SK-N-SH (cell line): ENCODE results near the gene PRDM8.

Experiments
- GATA2 ChIP-seq: sonication (generic); formaldehyde crosslinking; IDR thresholded peaks from 2 replicates; pipeline ENCODE4 v1.5.0; 2020; ENCODE audit warnings: mild to moderate bottlenecking, missing genetic modification reagents
- JUND ChIP-seq: IDR thresholded peaks from 2 replicates; pipeline ENCODE4 v1.4.0; 2012
- POLR2AphosphoS5 ChIP-seq: IDR thresholded peaks from 2 replicates; pipeline ENCODE4 v1.6.1; 2012; ENCODE audit warnings: low read depth, low read length
- RAD21 ChIP-seq: IDR thresholded peaks from 2 replicates; pipeline ENCODE4 v1.6.1; 2012; ENCODE audit warnings: mild to moderate bottlenecking, low read length
- RXRA ChIP-seq: IDR thresholded peaks from 2 replicates; pipeline ENCODE4 v1.4.0; 2012; ENCODE audit warnings: low read depth, mild to moderate bottlenecking, borderline replicate concordance
- SIN3A ChIP-seq: IDR thresholded peaks from 2 replicates; pipeline ENCODE4 v1.6.1; 2012; ENCODE audit warnings: low read depth, mild to moderate bottlenecking, low read length, moderate library complexity, borderline replicate concordance
- SMC3 ChIP-seq: IDR thresholded peaks from 2 replicates; pipeline ENCODE4 v1.6.1; 2012; ENCODE audit warnings: low read depth, low read length, improper control_type of control experiment
- TEAD4 ChIP-seq: IDR thresholded peaks from 2 replicates; pipeline ENCODE4 v1.4.0; 2012; ENCODE audit warnings: mild to moderate bottlenecking, borderline replicate concordance; ENCODE audit not compliant: insufficient read depth
- TF ChIP-seq, protein P1 (sequence below): fragments of 200-600 bp; sonication (generic); IDR thresholded peaks from 2 replicates; pipeline ENCODE4 v1.6.1; 2017; ENCODE audit warnings: antibody characterized with exemption, mild to moderate bottlenecking, moderate library complexity
- TF ChIP-seq, protein P2 (sequence below): IDR thresholded peaks from 2 replicates; pipeline ENCODE4 v1.4.0; 2012; ENCODE audit warnings: low read depth

DNA sequence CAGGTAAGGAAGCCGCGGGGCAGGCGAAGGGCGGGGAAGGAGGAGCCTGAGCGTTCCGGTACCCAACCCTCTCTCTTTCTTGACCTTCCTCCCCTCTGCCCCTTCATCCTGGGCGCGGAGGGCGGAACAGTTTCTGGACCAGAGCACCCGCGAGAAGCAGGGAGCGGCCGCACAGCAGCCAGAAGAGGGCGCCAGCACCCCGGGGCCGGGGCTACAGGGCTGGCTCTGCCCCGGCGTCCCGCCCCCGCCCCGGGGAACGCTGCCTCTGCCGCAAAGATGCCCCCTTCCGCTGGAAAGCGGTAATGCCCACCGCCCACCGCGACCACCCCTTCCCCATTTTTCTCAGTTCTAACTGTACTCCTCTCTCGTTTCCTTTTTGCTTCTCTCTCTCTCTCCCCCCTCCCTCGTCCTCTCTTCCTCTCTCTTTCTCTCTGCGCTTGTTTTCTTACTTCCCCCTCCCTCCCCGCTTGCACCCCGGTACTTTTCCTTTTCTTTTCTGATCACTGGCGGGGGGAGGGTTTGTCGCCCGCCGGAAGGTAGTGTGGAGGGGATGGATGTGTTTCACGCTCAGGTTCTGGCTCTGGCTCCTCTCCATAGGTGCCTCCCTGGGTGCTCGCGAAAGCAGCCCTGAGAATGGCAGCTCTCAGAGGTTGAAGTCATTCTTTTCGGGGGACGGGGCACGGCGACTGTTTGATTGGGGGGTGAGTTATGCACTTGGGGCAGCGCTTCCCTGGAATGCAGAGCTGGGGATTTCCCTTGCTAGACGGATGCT is 13.1 kb upstream of the PRDM8 start:
- TF ChIP-seq, protein P1, sequence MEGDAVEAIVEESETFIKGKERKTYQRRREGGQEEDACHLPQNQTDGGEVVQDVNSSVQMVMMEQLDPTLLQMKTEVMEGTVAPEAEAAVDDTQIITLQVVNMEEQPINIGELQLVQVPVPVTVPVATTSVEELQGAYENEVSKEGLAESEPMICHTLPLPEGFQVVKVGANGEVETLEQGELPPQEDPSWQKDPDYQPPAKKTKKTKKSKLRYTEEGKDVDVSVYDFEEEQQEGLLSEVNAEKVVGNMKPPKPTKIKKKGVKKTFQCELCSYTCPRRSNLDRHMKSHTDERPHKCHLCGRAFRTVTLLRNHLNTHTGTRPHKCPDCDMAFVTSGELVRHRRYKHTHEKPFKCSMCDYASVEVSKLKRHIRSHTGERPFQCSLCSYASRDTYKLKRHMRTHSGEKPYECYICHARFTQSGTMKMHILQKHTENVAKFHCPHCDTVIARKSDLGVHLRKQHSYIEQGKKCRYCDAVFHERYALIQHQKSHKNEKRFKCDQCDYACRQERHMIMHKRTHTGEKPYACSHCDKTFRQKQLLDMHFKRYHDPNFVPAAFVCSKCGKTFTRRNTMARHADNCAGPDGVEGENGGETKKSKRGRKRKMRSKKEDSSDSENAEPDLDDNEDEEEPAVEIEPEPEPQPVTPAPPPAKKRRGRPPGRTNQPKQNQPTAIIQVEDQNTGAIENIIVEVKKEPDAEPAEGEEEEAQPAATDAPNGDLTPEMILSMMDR = peak; percentile 70
- no peak for TF ChIP-seq GATA2 (CRISPR knock-in tag)
- TF ChIP-seq, protein P2, sequence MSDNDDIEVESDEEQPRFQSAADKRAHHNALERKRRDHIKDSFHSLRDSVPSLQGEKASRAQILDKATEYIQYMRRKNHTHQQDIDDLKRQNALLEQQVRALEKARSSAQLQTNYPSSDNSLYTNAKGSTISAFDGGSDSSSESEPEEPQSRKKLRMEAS = no peak
- TF ChIP-seq RXRA = no peak
- 0 out of 2 replicates have a peak, but pooled peaks have one; percentile 39 for TF ChIP-seq SIN3A
- TF ChIP-seq POLR2AphosphoS5 = no peak
- peak; percentile 52 for TF ChIP-seq SMC3
- TF ChIP-seq RAD21 = peak; percentile 66
- TF ChIP-seq TEAD4 = no peak
- no peak for TF ChIP-seq JUND
